SK-N-SH (cell line): ENCODE results near the gene OBP2A.

Experiments
- CHD2 ChIP-seq: fragments of 150-350 bp; IDR thresholded peaks from 2 replicates; pipeline ENCODE4 v1.6.1; 2018; ENCODE audit warnings: low read length; ENCODE audit not compliant: partially characterized antibody
- CTCF ChIP-seq: fragments of 200-600 bp; sonication (generic); IDR thresholded peaks from 2 replicates; pipeline ENCODE4 v1.6.1; 2017; ENCODE audit warnings: antibody characterized with exemption, mild to moderate bottlenecking, moderate library complexity
- ELF1 ChIP-seq: IDR thresholded peaks from 2 replicates; pipeline ENCODE4 v1.4.0; 2012
- EP300 ChIP-seq, 2 experiments: IDR thresholded peaks; 2 replicates each; pipeline versions ENCODE4 v1.4.0 to v1.6.1; 2012; ENCODE audit warnings: borderline replicate concordance in 1 of 2, low read depth in 1 of 2, low read length in 1 of 2
- FOXJ3 ChIP-seq: sonication (generic); formaldehyde crosslinking; IDR thresholded peaks from 2 replicates; pipeline ENCODE4 v1.5.1; 2020; ENCODE audit warnings: mild to moderate bottlenecking, missing genetic modification reagents
- GABPA ChIP-seq: IDR thresholded peaks from 2 replicates; pipeline ENCODE4 v1.4.0; 2012; ENCODE audit warnings: low read depth, mild to moderate bottlenecking
- MAX ChIP-seq: IDR thresholded peaks from 2 replicates; pipeline ENCODE4 v1.4.0; 2012; ENCODE audit warnings: low read depth
- POLR2AphosphoS5 ChIP-seq: IDR thresholded peaks from 2 replicates; pipeline ENCODE4 v1.6.1; 2012; ENCODE audit warnings: low read depth, low read length
- RAD21 ChIP-seq: IDR thresholded peaks from 2 replicates; pipeline ENCODE4 v1.6.1; 2012; ENCODE audit warnings: mild to moderate bottlenecking, low read length
- REST ChIP-seq: IDR thresholded peaks from 2 replicates; pipeline ENCODE4 v1.6.1; 2012; ENCODE audit warnings: mild to moderate bottlenecking, low read depth, low read length, moderate library complexity
- SIN3A ChIP-seq: IDR thresholded peaks from 2 replicates; pipeline ENCODE4 v1.6.1; 2012; ENCODE audit warnings: low read depth, mild to moderate bottlenecking, low read length, moderate library complexity, borderline replicate concordance
- SMC3 ChIP-seq: IDR thresholded peaks from 2 replicates; pipeline ENCODE4 v1.6.1; 2012; ENCODE audit warnings: low read depth, low read length, improper control_type of control experiment
- YY1 ChIP-seq: IDR thresholded peaks from 2 replicates; pipeline ENCODE4 v1.4.0; 2012; ENCODE audit warnings: low read depth, mild to moderate bottlenecking
- ZBTB33 ChIP-seq: IDR thresholded peaks from 2 replicates; pipeline ENCODE4 v1.4.0; 2012; ENCODE audit warnings: low read depth, borderline replicate concordance

- TF ChIP-seq GABPA: no peak
- no peak for TF ChIP-seq REST
- no peak for TF ChIP-seq ZBTB33
- TF ChIP-seq MAX: no peak
- no peak for TF ChIP-seq POLR2AphosphoS5
- no peak for TF ChIP-seq ELF1
- TF ChIP-seq CTCF: no peak
- TF ChIP-seq SMC3: no peak
- TF ChIP-seq RAD21: no peak
- TF ChIP-seq CHD2: no peak
- no peak for TF ChIP-seq YY1
- TF ChIP-seq FOXJ3 (CRISPR knock-in tag): no peak
- TF ChIP-seq EP300 (IDR thresholded peaks at IDR 0.05; ENCODE audit: borderline replicate concordance in 1 of 2, low read depth in 1 of 2, low read length in 1 of 2): no peak
- TF ChIP-seq SIN3A: no peak
These were observed 15.7 kb downstream of the OBP2A start, which contains the start of gene PAEP for GRCh38 chr9:135561391-135562234.
